AG04450 (cell line): Measurements from ENCODE around the gene LSM5. TPM values are rescaled to one million over a fixed set of nuclear protein-coding genes. Genes with fewer than 3 reads are reported as not detected.

Experiments
- CTCF ChIA-PET: fragments of 300-600, 350-600 bp; formaldehyde crosslinking; extraction: SDS; loops from one replicate; lab custom pipeline; 2022; ENCODE audit warnings: antibody characterized with exemption, inconsistent platforms; lab: Charles Lee
- POLR2A ChIA-PET: fragments of 350-600 bp; formaldehyde crosslinking; extraction: SDS; loops from one replicate; lab custom pipeline; 2021; ENCODE audit warnings: antibody characterized with exemption, inconsistent platforms; lab: Yijun Ruan, JAX
- DNase-seq: peaks from one replicate; pipeline ENCODE4 v3.0.0-alpha.2; 2011; ENCODE audit warnings: low read depth, low spot score
- H3K27ac ChIP-seq: one replicate; pipeline ENCODE4 v1.5.1; 2012; ENCODE audit warnings: low read depth, low read length, control low read depth
- H3K27me3 ChIP-seq: one replicate; pipeline ENCODE4 v1.6.0; 2012; ENCODE audit warnings: low read length; ENCODE audit not compliant: control insufficient read depth, insufficient read depth
- H3K4me3 ChIP-seq: 2 replicates; pipeline ENCODE4 v1.5.1; 2011; ENCODE audit warnings: mild to moderate bottlenecking, low read depth, low read length, control low read depth
- H3K9me3 ChIP-seq: 2 replicates; pipeline ENCODE4 v1.5.1; 2012; ENCODE audit warnings: low read length; ENCODE audit not compliant: control insufficient read depth, insufficient read depth
- polyA plus RNA-seq: library from polyadenylated mRNA; depleted of rRNA; stranded (reverse); fragments of >200 nt; gene quantifications from 2 replicates; pipeline ENCODE4 v1.2.3, GENCODE V29; 2011
- TF ChIP-seq, protein P1 (sequence below): IDR thresholded peaks from 2 replicates; pipeline ENCODE4 v1.5.1; 2011; ENCODE audit warnings: low read depth, low read length, control low read depth, inconsistent platforms

LSM5 gene
- polyA plus RNA-seq, 1 experiment: 36.7 TPM

DNA sequence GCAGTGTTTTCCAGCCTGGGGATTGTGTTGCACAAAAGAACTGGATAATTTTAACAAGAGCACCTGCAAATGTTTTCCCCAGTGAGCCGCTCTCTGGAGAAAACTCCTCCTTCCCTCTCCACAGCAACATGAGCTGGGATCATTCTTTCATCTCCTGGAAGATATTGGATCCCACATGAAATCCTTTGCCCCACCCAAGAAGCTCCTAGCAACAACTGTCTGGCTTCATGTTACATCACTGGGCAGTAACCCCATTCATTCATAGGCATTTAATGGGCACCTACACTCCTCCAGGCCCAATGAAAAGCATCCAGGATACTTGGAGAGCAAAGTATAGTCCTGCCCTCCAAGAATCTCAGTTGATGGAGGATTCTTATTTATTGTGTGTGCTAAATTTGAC, 27.2 kb downstream of the LSM5 start:
- no peak overlapping the region for H3K4me3 ChIP-seq

DNA sequence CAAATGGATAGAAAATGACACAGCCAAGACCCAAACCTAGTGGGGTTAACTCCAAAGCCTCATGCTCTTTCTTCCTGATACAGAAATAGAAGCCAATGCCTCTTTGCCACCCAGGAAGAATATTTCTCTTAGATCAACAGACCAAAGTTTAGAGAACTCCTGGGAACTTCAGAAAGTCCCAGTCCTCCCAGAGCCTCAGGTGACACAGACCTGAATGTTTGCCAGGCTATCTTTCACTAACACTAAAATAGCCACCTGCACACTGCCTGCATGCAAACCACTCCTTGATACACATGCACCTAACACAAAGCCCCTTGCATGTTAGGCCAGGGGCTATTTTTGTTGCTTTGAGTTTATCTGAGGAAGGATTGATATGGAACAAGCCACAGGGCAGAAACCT, 27.7 kb downstream of the LSM5 start:
- DNase-seq: no peak
- TF ChIP-seq, protein P1, sequence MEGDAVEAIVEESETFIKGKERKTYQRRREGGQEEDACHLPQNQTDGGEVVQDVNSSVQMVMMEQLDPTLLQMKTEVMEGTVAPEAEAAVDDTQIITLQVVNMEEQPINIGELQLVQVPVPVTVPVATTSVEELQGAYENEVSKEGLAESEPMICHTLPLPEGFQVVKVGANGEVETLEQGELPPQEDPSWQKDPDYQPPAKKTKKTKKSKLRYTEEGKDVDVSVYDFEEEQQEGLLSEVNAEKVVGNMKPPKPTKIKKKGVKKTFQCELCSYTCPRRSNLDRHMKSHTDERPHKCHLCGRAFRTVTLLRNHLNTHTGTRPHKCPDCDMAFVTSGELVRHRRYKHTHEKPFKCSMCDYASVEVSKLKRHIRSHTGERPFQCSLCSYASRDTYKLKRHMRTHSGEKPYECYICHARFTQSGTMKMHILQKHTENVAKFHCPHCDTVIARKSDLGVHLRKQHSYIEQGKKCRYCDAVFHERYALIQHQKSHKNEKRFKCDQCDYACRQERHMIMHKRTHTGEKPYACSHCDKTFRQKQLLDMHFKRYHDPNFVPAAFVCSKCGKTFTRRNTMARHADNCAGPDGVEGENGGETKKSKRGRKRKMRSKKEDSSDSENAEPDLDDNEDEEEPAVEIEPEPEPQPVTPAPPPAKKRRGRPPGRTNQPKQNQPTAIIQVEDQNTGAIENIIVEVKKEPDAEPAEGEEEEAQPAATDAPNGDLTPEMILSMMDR: no peak
- ChIA-PET CTCF (no interaction called here), POLR2A (no interaction called here)
- no peaks in the 10 kb centered on the region for H3K9me3 ChIP-seq
- H3K27ac ChIP-seq: no peak overlapping the region
- no peaks in the 10 kb centered on the region for H3K27me3 ChIP-seq
- no peak overlapping the region for H3K4me3 ChIP-seq

More for the DNA sequence above, 27.2 kb downstream of the LSM5 start:
- no peaks in the 10 kb centered on the region for H3K9me3 ChIP-seq
- no peak overlapping the region for H3K27ac ChIP-seq
- TF ChIP-seq, protein P1: no peak
- CTCF ChIA-PET: no interaction called here
- no peaks in the 10 kb centered on the region for H3K27me3 ChIP-seq
- no peak for DNase-seq
- POLR2A ChIA-PET: no interaction called here

DNA sequence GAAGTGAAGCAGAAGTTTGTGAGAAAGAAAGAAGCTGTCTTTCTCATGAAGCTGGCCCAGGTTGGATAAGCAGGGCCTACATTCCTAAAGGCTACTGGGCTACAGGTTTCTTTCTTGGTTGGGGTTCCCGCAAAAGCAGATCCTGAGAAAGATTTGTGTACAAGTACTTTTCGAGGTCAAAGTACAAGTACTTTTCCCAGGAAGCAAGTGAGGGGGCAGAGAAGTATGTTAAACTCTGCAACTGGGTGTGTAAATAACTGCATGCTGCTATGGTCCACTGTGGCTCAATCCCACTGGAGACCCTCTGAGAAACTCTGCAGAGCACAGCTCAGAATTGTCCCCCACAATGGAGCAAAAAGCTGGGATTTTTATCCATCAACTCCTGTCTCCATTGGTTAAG, 28.7 kb downstream of the LSM5 start:
- POLR2A ChIA-PET: no interaction called here

DNA sequence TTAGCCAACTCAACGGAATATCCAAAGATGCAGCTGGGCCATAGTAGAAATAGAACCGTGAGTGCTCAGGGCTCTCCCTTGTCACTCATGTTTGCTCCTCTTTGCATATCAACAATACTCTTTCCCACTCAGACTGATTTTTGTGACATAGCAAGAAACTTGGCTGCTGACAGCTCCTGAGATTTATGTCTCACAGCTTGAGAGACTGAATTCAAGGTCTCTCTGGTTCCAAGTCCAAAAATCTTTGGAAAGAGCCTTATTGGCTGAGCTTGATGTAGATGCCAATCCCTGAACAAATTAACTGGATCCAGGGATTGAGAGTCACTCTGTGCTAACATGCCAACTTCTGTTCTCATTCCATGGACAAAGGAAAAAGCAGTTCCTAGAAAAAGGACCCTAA, 30.4 kb downstream of the LSM5 start:
- DNase-seq: no peak
- CTCF ChIA-PET: interaction anchor here (1.7 kb wide), 1 partner anchor 19 kb away, joined by 5 read pairs; no protein-coding TSS in a partner anchor
- Histone ChIP-seq H3K27me3 (no peaks in the 10 kb centered on the region), H3K9me3 (no peaks in the 10 kb centered on the region), H3K4me3 (no peak overlapping the region), H3K27ac (no peak overlapping the region)
- POLR2A ChIA-PET: no interaction called here
- TF ChIP-seq, protein P1: no peak

More for the DNA sequence above, 28.7 kb downstream of the LSM5 start:
- CTCF ChIA-PET: no interaction called here
- no peak overlapping the region for H3K4me3 ChIP-seq
- TF ChIP-seq, protein P1: no peak
- DNase-seq: no peak
- no peaks in the 10 kb centered on the region for H3K27me3 ChIP-seq
- H3K27ac ChIP-seq: no peak overlapping the region
- no peaks in the 10 kb centered on the region for H3K9me3 ChIP-seq

DNA sequence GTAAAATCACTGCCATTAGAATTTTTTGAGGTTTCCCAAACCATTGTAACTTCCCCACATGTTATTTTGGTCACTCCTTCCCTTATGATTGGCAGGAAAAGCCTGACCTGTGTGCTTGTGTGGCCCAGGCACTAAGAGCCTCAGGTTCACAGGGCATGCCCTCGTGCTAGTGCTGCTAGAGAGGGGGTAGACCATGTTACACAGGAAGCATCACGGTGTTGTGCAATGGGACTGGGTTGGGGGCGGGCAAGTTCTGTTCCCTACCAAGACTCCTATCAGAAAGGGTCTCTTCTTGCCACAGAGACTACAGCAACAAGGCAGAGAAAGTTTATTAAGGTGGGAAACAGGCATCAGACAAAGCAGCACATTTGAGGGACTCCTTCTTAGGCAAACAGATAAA, 32.2 kb downstream of the LSM5 start:
- TF ChIP-seq, protein P1: no peak
- DNase-seq: no peak
- no peak overlapping the region for H3K27ac ChIP-seq
- ChIA-PET POLR2A (no interaction called here), CTCF (interaction anchor here (1.7 kb wide), 1 partner anchor 21 kb away, joined by 5 read pairs; no protein-coding TSS in a partner anchor)
- no peaks in the 10 kb centered on the region for H3K27me3 ChIP-seq
- no peaks in the 10 kb centered on the region for H3K9me3 ChIP-seq
- no peak overlapping the region for H3K4me3 ChIP-seq
